BE2C (cell line): ENCODE results near the gene TBX5.

ENCODE experiments used
- DNase-seq: peaks from one replicate; pipeline ENCODE4 v3.0.0-alpha.2; 2020
- H3K27me3 ChIP-seq: fragments of 250-450 bp; sonication (Bioruptor Pico); 2 replicates; pipeline ENCODE4 v1.5.1; 2020; ENCODE audit warnings: mild to moderate bottlenecking
- H3K36me3 ChIP-seq: fragments of 250-450 bp; sonication (Bioruptor Pico); 2 replicates; pipeline ENCODE4 v1.5.1; 2020; ENCODE audit warnings: mild to moderate bottlenecking
- H3K4me1 ChIP-seq: fragments of 250-450 bp; sonication (Bioruptor Pico); 2 replicates; pipeline ENCODE4 v1.5.1; 2020
- H3K4me3 ChIP-seq: 2 replicates; pipeline ENCODE4 v1.5.1; 2011; ENCODE audit warnings: low read depth, low read length
- H3K9me3 ChIP-seq: fragments of 250-450 bp; sonication (Bioruptor Pico); 2 replicates; pipeline ENCODE4 v1.5.1; 2020
- TF ChIP-seq, protein P1 (sequence below): IDR thresholded peaks from 2 replicates; pipeline ENCODE4 v1.5.1; 2012; ENCODE audit warnings: mild to moderate bottlenecking, low read depth, low read length

Gene TBX5

DNA sequence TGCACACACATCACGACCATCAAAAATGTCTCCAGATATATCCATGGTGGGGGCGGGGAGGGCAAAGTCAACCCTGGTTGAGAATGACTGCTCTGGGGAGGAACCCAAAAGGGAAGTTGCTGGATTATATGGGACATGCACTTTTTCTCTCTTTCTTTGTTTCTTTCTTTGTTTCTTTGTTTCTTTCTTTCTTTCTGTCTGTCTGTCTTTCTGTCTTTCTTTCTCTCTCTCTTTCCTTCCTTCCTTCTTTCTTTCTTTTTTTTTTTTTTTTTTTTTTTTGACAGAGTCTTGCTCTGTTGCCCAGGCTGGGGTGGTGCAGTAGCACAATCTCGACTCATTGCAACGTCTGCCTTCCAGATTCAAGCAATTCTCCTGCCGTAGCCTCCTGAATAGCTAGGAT lies 71.5 kb downstream of the TBX5 start:
- TF ChIP-seq, protein P1, sequence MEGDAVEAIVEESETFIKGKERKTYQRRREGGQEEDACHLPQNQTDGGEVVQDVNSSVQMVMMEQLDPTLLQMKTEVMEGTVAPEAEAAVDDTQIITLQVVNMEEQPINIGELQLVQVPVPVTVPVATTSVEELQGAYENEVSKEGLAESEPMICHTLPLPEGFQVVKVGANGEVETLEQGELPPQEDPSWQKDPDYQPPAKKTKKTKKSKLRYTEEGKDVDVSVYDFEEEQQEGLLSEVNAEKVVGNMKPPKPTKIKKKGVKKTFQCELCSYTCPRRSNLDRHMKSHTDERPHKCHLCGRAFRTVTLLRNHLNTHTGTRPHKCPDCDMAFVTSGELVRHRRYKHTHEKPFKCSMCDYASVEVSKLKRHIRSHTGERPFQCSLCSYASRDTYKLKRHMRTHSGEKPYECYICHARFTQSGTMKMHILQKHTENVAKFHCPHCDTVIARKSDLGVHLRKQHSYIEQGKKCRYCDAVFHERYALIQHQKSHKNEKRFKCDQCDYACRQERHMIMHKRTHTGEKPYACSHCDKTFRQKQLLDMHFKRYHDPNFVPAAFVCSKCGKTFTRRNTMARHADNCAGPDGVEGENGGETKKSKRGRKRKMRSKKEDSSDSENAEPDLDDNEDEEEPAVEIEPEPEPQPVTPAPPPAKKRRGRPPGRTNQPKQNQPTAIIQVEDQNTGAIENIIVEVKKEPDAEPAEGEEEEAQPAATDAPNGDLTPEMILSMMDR = no peak
- H3K27me3 ChIP-seq = no peaks in the 10 kb centered on the region
- H3K36me3 ChIP-seq = no peaks in the 10 kb centered on the region
- no peak overlapping the region for H3K4me3 ChIP-seq
- no peaks in the 10 kb centered on the region for H3K9me3 ChIP-seq
- no peaks in the 10 kb centered on the region for H3K4me1 ChIP-seq
- no peak for DNase-seq

- no peaks in the 10 kb centered on the region for H3K9me3 ChIP-seq
- H3K27me3 ChIP-seq = peaks cover 3% of the 10 kb centered on the region
- DNase-seq = no peak
- no peaks in the 10 kb centered on the region for H3K36me3 ChIP-seq
- H3K4me3 ChIP-seq = no peak overlapping the region
- TF ChIP-seq, protein P1 = no peak
- no peaks in the 10 kb centered on the region for H3K4me1 ChIP-seq
These were observed 77.7 kb downstream of the TBX5 start for GRCh38 chr12:114328292-114328691.

GRCh38 chr12:114327765-114328164 lies 78.2 kb downstream of the TBX5 start:
- no peaks in the 10 kb centered on the region for H3K4me1 ChIP-seq
- H3K9me3 ChIP-seq = no peaks in the 10 kb centered on the region
- H3K36me3 ChIP-seq = no peaks in the 10 kb centered on the region
- DNase-seq = no peak
- no peak overlapping the region for H3K4me3 ChIP-seq
- TF ChIP-seq, protein P1 = no peak
- peaks cover 9% of the 10 kb centered on the region for H3K27me3 ChIP-seq

- H3K36me3 ChIP-seq = no peaks in the 10 kb centered on the region
- DNase-seq = no peak
- no peaks in the 10 kb centered on the region for H3K9me3 ChIP-seq
- H3K27me3 ChIP-seq = peaks cover 31% of the 10 kb centered on the region
- TF ChIP-seq, protein P1 = no peak
- H3K4me3 ChIP-seq = no peak overlapping the region
- H3K4me1 ChIP-seq = no peaks in the 10 kb centered on the region
These were observed 84.4 kb downstream of the TBX5 start for GRCh38 chr12:114321524-114321923.

DNA sequence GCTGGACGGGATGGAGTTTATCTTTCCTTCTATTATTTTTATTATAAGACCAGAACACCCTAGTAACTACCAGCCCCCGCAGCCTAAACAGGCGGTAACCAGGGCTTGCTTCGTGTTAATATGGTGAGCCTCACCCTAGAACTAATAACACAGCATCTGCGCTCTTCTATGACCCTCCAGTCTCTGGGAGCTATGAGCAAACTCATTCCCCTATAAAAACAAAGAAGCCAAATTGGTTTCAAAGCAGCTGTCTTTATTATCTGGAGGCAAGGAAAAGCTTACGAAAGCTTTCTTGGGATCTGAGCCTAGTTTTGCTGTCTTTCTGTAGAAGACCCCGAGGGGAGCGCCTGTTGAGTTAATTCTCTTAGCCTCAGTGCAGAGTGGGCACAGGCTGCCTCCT lies 85.0 kb downstream of the TBX5 start:
- peaks cover 31% of the 10 kb centered on the region for H3K27me3 ChIP-seq
- H3K36me3 ChIP-seq = no peaks in the 10 kb centered on the region

GRCh38 chr12:114320101-114320500 lies 85.8 kb downstream of the TBX5 start:
- Histone ChIP-seq H3K27me3 (peaks cover 31% of the 10 kb centered on the region), H3K4me3 (no peak overlapping the region), H3K4me1 (no peaks in the 10 kb centered on the region), H3K9me3 (no peaks in the 10 kb centered on the region), H3K36me3 (no peaks in the 10 kb centered on the region)
- TF ChIP-seq, protein P1 = no peak
- DNase-seq = no peak

More for the DNA sequence above, 85.0 kb downstream of the TBX5 start:
- Histone ChIP-seq H3K9me3 (no peaks in the 10 kb centered on the region), H3K4me3 (no peak overlapping the region), H3K4me1 (no peaks in the 10 kb centered on the region)
- DNase-seq = no peak
- TF ChIP-seq, protein P1 = no peak
